Astrocyte of the spinal cord (primary cell): ENCODE measurements around the gene DFFA.

Experiments used
- DNase-seq: peaks from one replicate; pipeline ENCODE4 v3.0.0; 2011; ENCODE audit warnings: low read depth, low spot score
- H3K4me3 ChIP-seq: 2 replicates; pipeline ENCODE4 v1.5.1; 2011; ENCODE audit warnings: low read depth, mild to moderate bottlenecking, low read length, moderate library complexity
- in situ Hi-C: cut with HindIII; loops from 2 replicates; pipeline ENCODE4 v1.10.0; 2017; ENCODE audit warnings: low sequenced_read_pairs
- TF ChIP-seq, protein P1 (sequence below): IDR thresholded peaks from 2 replicates; pipeline ENCODE4 v1.5.1; 2012; ENCODE audit warnings: low read depth, mild to moderate bottlenecking, low read length, inconsistent platforms

DFFA gene, protein sequence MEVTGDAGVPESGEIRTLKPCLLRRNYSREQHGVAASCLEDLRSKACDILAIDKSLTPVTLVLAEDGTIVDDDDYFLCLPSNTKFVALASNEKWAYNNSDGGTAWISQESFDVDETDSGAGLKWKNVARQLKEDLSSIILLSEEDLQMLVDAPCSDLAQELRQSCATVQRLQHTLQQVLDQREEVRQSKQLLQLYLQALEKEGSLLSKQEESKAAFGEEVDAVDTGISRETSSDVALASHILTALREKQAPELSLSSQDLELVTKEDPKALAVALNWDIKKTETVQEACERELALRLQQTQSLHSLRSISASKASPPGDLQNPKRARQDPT

DNA sequence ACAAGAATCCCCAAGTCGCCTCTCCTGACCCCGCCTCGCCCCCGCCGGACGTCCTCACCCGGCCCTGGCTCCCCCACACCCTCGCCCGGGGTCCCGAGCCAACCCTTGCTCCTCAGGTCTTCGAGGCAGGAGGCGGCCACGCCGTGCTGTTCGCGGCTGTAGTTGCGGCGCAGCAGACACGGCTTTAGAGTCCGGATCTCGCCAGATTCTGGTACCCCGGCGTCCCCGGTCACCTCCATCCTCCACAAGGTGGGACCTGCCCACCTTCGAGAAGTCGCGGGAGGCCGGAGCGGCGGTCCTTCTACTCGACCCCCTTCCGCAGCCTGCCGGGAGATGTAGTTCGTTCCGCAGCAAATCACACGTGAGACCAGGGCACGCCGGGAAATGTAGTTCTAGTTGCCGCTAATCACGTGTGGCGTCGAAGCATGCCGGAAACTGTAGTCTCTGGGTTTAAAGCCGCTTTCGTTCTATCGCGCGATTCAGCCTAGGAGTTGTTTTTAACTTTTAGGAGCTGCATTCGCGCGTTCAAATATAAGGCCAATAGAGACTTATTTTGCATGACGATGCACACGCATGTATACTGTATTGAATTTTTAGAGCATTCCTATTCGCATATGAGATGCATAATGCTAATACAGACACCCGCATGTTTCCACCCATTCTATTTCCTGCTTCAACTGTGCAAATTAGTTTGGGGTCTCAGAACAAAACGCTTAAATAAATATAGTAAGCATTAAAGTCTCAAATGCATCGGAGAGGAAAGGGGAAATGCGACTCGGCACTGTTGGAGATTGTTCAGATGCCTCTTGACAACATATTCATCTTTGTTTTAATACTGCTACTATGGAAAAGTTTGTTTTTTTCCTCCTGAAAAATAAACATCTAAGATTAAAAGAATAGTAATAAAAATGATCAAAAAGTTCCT lies at the start of gene DFFA:
TSS of gene DFFA (minus strand) at position 310 of the 925 bp plus-strand sequence. CDS start at position 239, 71 bp downstream.
- in situ Hi-C loops = no loop called here
- H3K4me3 ChIP-seq = peak within 1 kb of the TSS; percentile 88
- TF ChIP-seq, protein P1, sequence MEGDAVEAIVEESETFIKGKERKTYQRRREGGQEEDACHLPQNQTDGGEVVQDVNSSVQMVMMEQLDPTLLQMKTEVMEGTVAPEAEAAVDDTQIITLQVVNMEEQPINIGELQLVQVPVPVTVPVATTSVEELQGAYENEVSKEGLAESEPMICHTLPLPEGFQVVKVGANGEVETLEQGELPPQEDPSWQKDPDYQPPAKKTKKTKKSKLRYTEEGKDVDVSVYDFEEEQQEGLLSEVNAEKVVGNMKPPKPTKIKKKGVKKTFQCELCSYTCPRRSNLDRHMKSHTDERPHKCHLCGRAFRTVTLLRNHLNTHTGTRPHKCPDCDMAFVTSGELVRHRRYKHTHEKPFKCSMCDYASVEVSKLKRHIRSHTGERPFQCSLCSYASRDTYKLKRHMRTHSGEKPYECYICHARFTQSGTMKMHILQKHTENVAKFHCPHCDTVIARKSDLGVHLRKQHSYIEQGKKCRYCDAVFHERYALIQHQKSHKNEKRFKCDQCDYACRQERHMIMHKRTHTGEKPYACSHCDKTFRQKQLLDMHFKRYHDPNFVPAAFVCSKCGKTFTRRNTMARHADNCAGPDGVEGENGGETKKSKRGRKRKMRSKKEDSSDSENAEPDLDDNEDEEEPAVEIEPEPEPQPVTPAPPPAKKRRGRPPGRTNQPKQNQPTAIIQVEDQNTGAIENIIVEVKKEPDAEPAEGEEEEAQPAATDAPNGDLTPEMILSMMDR = no peak
- DNase-seq = peak; percentile 96

DNA sequence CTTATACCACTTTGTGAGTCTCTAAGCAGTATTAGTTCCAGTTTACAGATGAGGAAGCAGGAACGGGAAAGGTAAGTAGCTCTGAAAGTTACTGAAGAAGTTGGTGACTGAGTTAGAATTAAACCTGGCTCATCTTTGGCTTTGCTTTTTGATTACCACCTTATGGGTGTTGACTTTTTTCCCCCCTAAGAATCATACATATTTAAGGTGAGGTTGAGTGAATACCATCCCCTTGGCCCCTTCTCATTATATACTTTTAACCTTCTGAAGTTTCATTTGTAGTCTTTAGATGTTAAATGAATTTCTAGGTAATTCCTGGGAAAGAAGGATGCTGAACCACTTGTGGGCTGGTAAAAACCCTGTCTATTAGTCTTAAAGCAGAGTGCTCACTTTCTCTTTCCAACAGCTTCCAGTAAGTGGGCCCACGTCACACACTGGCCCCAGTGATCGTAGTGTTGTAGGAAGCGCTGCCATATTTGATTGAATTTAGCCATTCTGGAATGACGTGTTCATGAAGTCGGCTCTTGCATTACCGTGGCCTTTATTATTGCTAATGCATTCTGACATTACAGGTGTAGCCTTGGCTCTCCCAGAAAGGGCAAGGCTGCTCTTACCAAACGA lies 49.3 kb upstream of the DFFA start:
- in situ Hi-C loops = no loop called here
- H3K4me3 ChIP-seq = no peak overlapping the region
- DNase-seq = no peak
- TF ChIP-seq, protein P1 = no peak

DNA sequence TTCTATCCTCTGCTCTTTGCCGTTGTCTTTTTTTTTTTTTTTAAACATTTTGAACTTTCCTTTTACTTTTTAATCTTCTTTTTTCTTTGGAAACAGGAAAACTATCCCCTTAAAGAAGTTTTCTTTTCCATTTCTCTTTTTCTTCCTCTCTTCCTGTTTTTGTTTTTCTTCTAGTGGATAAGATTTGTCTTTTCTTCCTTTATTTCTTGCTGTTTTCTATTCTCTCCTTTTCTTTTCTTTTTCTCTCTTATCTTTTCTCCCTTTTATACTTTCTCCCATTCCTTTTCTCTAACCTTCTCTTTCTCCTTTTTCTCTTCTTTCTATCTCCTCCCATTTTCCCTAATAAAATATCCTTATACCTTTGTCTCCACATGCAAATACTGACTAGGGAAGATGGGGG lies 48.6 kb upstream of the DFFA start:
- in situ Hi-C loops = no loop called here
- no peak overlapping the region for H3K4me3 ChIP-seq
- DNase-seq = no peak
- TF ChIP-seq, protein P1 = no peak

DNA sequence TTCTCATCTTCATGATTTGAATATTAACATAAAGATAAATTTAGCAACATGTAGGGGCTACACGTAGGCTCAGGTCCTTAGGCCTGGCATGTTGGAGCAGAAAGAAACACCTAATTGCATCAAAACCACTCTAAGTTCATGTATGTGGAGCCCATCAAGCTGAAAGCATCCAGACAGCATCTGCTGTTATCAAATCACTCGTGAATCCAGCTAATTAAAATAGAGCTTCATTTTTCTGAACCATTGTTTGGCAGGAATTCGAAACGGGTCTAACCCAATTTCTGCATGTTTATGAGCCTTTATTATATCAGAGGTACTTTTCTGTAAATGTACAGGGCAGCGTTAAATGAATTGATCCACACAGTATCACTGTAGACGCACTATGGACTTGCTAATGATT lies 48.2 kb upstream of the DFFA start:
- no peak for DNase-seq
- H3K4me3 ChIP-seq = no peak overlapping the region
- in situ Hi-C loops = no loop called here
- TF ChIP-seq, protein P1 = no peak

DNA sequence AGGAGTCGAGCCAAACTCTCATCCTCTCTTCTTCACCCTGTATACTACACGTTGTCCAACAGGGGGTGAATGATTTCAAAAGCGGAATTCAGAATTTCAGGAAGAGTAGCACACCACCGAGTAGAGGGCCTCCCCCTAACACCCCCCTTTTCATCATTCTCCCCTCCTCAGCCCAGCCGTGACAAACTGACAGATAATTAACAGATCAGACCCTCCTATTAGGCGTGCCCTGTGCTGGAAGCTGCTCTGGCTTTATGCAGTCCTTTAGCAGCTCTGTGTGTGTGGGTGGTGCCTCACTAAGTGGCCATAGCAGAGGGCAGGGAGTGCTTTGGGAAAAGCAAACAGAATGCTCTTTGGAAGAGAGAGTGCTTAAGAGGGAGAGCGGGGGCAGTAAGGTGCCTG lies 46.7 kb upstream of the DFFA start:
- in situ Hi-C loops = no loop called here
- H3K4me3 ChIP-seq = no peak overlapping the region
- TF ChIP-seq, protein P1 = peak; percentile 14
- no peak for DNase-seq

DNA sequence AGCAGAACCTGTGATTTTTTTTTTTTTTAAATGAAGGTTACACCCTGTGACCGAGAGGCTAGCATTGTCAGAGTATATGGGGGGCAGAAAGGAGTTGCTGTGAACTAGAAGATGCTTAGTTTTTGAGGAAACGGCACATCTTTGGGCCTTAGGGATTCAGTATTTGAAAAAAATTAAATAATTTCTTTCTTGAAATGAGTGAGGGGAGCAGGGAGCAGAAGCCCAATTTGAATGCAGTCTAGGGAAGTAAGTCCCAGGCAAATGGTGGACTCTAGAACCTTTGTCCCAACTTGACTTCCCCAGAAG lies 45.3 kb upstream of the DFFA start:
- TF ChIP-seq, protein P1 = no peak
- no peak overlapping the region for H3K4me3 ChIP-seq
- in situ Hi-C loops = no loop called here
- no peak for DNase-seq
